Measurements from ENCODE around the gene UBAC2.

DNA sequence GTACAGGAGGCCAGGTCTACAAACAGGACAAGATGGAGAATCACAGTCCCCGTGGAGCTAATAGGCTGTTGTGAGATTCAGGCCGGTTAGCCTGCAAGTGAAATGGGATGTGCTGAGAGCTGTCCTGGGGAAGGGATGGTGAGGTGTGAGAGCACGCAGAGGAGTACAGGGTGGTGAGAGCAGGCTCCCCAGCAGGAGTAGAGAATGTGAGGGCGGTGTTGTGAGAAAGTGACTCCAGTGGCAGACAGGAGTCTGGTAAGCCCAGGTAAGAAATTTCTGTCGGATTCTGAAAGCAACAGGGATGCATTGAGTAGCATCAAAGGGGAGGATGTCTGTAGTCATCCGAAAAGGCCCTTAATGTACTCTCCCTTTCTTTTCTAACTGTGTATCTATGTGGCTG, 157.3 kb downstream of the UBAC2 start:
- TF ChIP-seq CTCF (IDR thresholded peaks at IDR 0.05 in 4 of 5, conservative IDR thresholded peaks at IDR 0.05 in 1 of 5) (no peak), POLR2A (IDR thresholded peaks at IDR 0.05) (no peak)
